K562 (cell line): ENCODE measurements around the gene WIPF2. TPM values are rescaled to one million over a fixed set of nuclear protein-coding genes. Genes with fewer than 3 reads are reported as not detected.

Experiments
- ATAC-seq: fragments of 200-7000 bp; cut with Tn5 transposase; 3 replicates; pipeline ENCODE4 v1.9.1; 2020; ENCODE audit warnings: moderate library complexity
- BruUV-seq: library from RNA; stranded (reverse); fragments of 400-500 nt; replicated peaks from 2 replicates; lab custom pipeline; 2021; lab: Mats Ljungman, UMichigan
- CTCF ChIA-PET: fragments of 300-600 bp; formaldehyde crosslinking; extraction: SDS; loops from one replicate; lab custom pipeline; 2021; ENCODE audit warnings: low intra/inter-chr PET ratio; lab: Yijun Ruan, JAX
- POLR2A ChIA-PET: fragments of 300-600, 350-650 bp; sonication (Branson Sonifier 250); formaldehyde crosslinking; extraction: SDS; loops from one replicate; lab custom pipeline; 2021; ENCODE audit warnings: antibody characterized with exemption, inconsistent platforms; lab: Yijun Ruan, JAX
- DNase-seq, 4 experiments: peaks; one replicate each; pipeline versions ENCODE4 v3.0.0 to v3.0.0-alpha.2; 2011 to 2018; ENCODE audit warnings: low spot score in 3 of 4, mixed read lengths in 3 of 4; ENCODE audit errors: extremely low read depth in 1 of 4
- FAIRE-seq: peaks from 2 replicates; lab custom pipeline; 2011; peaks lifted over from hg19 to GRCh38; lab: Jason Lieb, UNC
- H2AFZ ChIP-seq: 2 replicates; pipeline ENCODE4 v1.6.0; 2011; ENCODE audit warnings: low read depth, low read length, control low read depth, inconsistent platforms
- H3K27ac ChIP-seq: fragments of 200-600 bp; 3 replicates; pipeline ENCODE4 v1.8.0; 2011; ENCODE audit warnings: low read depth, mild to moderate bottlenecking, control low read depth, inconsistent platforms, low read length, moderate library complexity, mixed read lengths; ENCODE audit errors: extremely low read depth
- H3K27me3 ChIP-seq, 2 experiments: fragments of 300-600 bp in 1 of 2; 2 replicates in 1 of 2; 3 replicates in 1 of 2; pipeline versions ENCODE4 v1.6.0 to v1.8.0; 2011; ENCODE audit warnings: inconsistent platforms in 2 of 2, low read length in 2 of 2, mild to moderate bottlenecking in 1 of 2, mixed read lengths in 1 of 2, moderate library complexity in 1 of 2; ENCODE audit not compliant: control insufficient read depth in 2 of 2, insufficient read depth in 2 of 2
- H3K36me3 ChIP-seq: fragments of 300-600 bp; 3 replicates; pipeline ENCODE4 v1.8.0; 2011; ENCODE audit warnings: mild to moderate bottlenecking, low read length, inconsistent platforms; ENCODE audit not compliant: control insufficient read depth, insufficient read depth
- H3K4me1 ChIP-seq, 2 experiments: fragments of 200-600 bp in 1 of 2; replicated peaks in 1 of 2; 2 replicates in 1 of 2; 3 replicates in 1 of 2; pipeline versions ENCODE4 v1.5.1 to v1.8.0; 2011; ENCODE audit warnings: inconsistent platforms in 2 of 2, low read length in 2 of 2, mild to moderate bottlenecking in 1 of 2, mixed read lengths in 1 of 2, moderate library complexity in 1 of 2; ENCODE audit not compliant: control insufficient read depth in 2 of 2, insufficient read depth in 2 of 2
- H3K4me2 ChIP-seq: 2 replicates; pipeline ENCODE4 v1.6.1; 2011; ENCODE audit warnings: low read length, control low read depth, inconsistent platforms, mixed read lengths; ENCODE audit not compliant: insufficient read depth
- H3K4me3 ChIP-seq: fragments of 200-600 bp; sonication (generic), shearing (Covaris generic); 2 replicates; pipeline ENCODE4 v1.5.1; 2016; ENCODE audit warnings: control low read depth, inconsistent platforms
- H3K79me2 ChIP-seq: fragments of 200-600 bp; 3 replicates; pipeline ENCODE4 v1.8.0; 2011; ENCODE audit warnings: low read length, inconsistent platforms; ENCODE audit not compliant: control insufficient read depth, insufficient read depth
- H3K9ac ChIP-seq, 2 experiments: 2 replicates each; pipeline versions ENCODE4 v1.6.0 to v1.6.1; 2011; ENCODE audit warnings: low read depth in 2 of 2, low read length in 2 of 2, control low read depth in 1 of 2, inconsistent platforms in 1 of 2, mild to moderate bottlenecking in 1 of 2, mixed read lengths in 1 of 2; ENCODE audit not compliant: insufficient read depth in 1 of 2
- H3K9me1 ChIP-seq: one replicate; pipeline ENCODE4 v1.6.0; 2011; ENCODE audit warnings: inconsistent platforms, mild to moderate bottlenecking, low read length, moderate library complexity; ENCODE audit not compliant: control insufficient read depth, insufficient read depth
- H3K9me3 ChIP-seq: replicated peaks from 2 replicates; pipeline ENCODE4 v1.5.1; 2011; ENCODE audit warnings: low read depth, low read length, inconsistent platforms; ENCODE audit not compliant: control insufficient read depth, insufficient read depth
- H4K20me1 ChIP-seq: replicated peaks from 2 replicates; pipeline ENCODE4 v1.6.1; 2011; ENCODE audit warnings: low read length, inconsistent platforms, mixed read lengths; ENCODE audit not compliant: control insufficient read depth, insufficient read depth
- EHMT2 ChIP-seq: fragments of 450-650 bp; IDR thresholded peaks from 2 replicates; pipeline ENCODE4 v1.6.1; 2018; ENCODE audit warnings: antibody characterized with exemption
- FOSL1 ChIP-seq: fragments of 200-800 bp; sonication (Bioruptor generic); conservative IDR thresholded peaks from 2 replicates; pipeline ENCODE4 v1.6.1; 2016; ENCODE audit warnings: missing genetic modification characterization, missing compliant biosample characterization
- ZKSCAN1 ChIP-seq: fragments of 150-350 bp; IDR thresholded peaks from 2 replicates; pipeline ENCODE4 v1.6.1; 2016; ENCODE audit warnings: low read depth, low read length
- WGBS: fragments of 100-300 bp; shearing (Covaris generic); methylation state at CpG from one replicate; pipeline ENCODE4 v1.1.6; 2016; ENCODE audit warnings: low coverage, mixed read lengths; ENCODE audit not compliant: insufficient coverage; ENCODE audit errors: missing lambda C conversion rate; 5-methylcytosine and 5-hydroxymethylcytosine counted together
- in situ Hi-C: fragments of 300-500 bp; cut with MboI; formaldehyde crosslinking; loops from 4 replicates; pipeline ENCODE4 v1.15.0; 2018; ENCODE audit warnings: inconsistent platforms, mixed read lengths
- intact Hi-C: fragments of 100-400 bp; cut with micrococcal nuclease; formaldehyde crosslinking; loops from 2 replicates; pipeline ENCODE4 v1.14.2; 2022
- polyA plus RNA-seq, 8 experiments: library from polyadenylated mRNA; depleted of rRNA in 4 of 8; stranded (reverse) in 5 of 8; unstranded in 3 of 8; fragments of >200 nt; fragmentation: Nextera tagmentation in 2 of 8; fragmentation: Illumina TruSeq in 1 of 8; extraction: Ambion mirVana in 2 of 8; extraction: Trizol in 1 of 8; gene quantifications; 2 replicates each; pipeline versions ENCODE4 v1.2.1 to v1.2.3, GENCODE V29; 2011 to 2014; ENCODE audit warnings: inconsistent platforms in 1 of 8, missing spikeins in 1 of 8
- total RNA-seq, 7 experiments: library from RNA; depleted of rRNA in 6 of 7; stranded (reverse); fragments of >200 nt in 6 of 7; fragmentation: Illumina TruSeq in 2 of 7; extraction: Trizol in 2 of 7; gene quantifications; 2 replicates each; pipeline versions ENCODE4 v1.2.1 to v1.2.3, GENCODE V29; 2011 to 2021; ENCODE audit warnings: low replicate concordance in 1 of 7
- TF ChIP-seq, protein P1 (sequence below): fragments of 250-450 bp; sonication (Bioruptor Pico); IDR thresholded peaks from 2 replicates; pipeline ENCODE4 v1.4.0; 2020; ENCODE audit warnings: mild to moderate bottlenecking
- TF ChIP-seq, protein P2 (sequence below): fragments of 450-650 bp; formaldehyde crosslinking; IDR thresholded peaks from 2 replicates; pipeline ENCODE4 v1.4.0; 2020; ENCODE audit warnings: mild to moderate bottlenecking

Gene WIPF2
- total and polyA plus RNA-seq, 9 of the 15 experiments (the other 6 are each of a cell fraction or from before 2014, with no cell fraction given) = 3.6 to 15.0 (median 5.3) TPM

DNA sequence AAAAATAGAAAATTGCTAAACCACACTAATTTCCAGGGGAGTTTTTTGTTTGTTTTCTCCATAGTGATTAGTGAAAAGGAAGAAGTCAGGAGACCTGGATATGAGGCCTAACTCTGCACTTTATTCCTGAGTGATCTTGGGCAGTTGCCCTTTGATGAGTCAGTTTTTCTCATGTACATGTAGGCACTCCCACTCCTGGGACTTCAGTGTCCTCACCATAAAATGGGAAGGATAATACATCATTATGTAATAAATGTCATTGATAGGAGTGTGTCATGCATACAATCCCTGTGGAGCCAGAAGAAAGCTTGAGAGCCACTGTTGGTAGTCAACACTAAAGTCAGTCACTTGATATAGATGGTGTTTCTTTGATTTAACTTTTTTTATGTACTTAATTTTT, 32.5 kb downstream of the WIPF2 start (continued):
- TF ChIP-seq FOSL1 (tag) = peak; percentile 91

DNA sequence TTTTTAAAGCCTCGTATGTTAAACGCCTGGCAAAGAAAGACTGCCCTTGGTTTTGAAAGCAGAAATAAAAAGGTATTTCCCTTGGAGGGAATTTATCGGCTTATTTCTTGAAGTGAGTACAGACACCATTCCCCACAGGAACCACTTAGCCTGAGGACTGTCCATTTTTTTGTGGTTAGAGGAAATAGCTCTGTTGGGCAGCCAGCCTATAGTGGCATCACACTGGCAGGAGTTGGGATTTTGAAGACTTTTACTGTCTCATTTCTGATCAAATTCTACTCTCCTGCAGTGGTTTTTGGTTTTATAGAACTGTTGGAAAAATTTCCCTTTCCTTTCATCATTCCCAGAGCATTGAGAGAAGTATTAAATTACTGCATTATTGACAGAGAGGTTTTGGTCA, 34.5 kb downstream of the WIPF2 start:
- H3K9me1 ChIP-seq = no peaks in the 10 kb centered on the region
- no peak overlapping the region for H3K9ac ChIP-seq
- FAIRE-seq = no peak
- no peak overlapping the region for H3K4me2 ChIP-seq
- in situ Hi-C loops = no loop called here
- CTCF ChIA-PET = no interaction called here
- peaks cover 26% of the 10 kb centered on the region for H3K79me2 ChIP-seq
- BruUV-seq = no TSS peak
- TF ChIP-seq, protein P1, sequence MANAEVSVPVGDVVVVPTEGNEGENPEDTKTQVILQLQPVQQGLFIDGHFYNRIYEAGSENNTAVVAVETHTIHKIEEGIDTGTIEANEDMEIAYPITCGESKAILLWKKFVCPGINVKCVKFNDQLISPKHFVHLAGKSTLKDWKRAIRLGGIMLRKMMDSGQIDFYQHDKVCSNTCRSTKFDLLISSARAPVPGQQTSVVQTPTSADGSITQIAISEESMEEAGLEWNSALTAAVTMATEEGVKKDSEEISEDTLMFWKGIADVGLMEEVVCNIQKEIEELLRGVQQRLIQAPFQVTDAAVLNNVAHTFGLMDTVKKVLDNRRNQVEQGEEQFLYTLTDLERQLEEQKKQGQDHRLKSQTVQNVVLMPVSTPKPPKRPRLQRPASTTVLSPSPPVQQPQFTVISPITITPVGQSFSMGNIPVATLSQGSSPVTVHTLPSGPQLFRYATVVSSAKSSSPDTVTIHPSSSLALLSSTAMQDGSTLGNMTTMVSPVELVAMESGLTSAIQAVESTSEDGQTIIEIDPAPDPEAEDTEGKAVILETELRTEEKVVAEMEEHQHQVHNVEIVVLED (CRISPR knock-in tag) = no peak
- TF ChIP-seq, protein P2, sequence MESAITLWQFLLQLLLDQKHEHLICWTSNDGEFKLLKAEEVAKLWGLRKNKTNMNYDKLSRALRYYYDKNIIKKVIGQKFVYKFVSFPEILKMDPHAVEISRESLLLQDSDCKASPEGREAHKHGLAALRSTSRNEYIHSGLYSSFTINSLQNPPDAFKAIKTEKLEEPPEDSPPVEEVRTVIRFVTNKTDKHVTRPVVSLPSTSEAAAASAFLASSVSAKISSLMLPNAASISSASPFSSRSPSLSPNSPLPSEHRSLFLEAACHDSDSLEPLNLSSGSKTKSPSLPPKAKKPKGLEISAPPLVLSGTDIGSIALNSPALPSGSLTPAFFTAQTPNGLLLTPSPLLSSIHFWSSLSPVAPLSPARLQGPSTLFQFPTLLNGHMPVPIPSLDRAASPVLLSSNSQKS = no peak
- TF ChIP-seq EHMT2 (no peak), ZKSCAN1 (no peak)
- H3K4me3 ChIP-seq = no peak overlapping the region
- no peak overlapping the region for H2AFZ ChIP-seq
- DNase-seq = no peak
- H3K4me1 ChIP-seq = peaks cover 4 to 7% of the 10 kb centered on the region in 2 experiments; a peak in 2 of 5 replicates
- ATAC-seq = no peak
- no peaks in the 10 kb centered on the region for H4K20me1 ChIP-seq
- WGBS = 90% methylated on average over 3 of the region's 3 CpGs
- H3K36me3 ChIP-seq = peaks cover 19% of the 10 kb centered on the region; the same call in 2 of the 3 replicates
- POLR2A ChIA-PET = interaction anchor here (0.8 to 1.5 kb wide), 3 partner anchors 28 to 113 kb away, joined by 3 to 4 read pairs (median 4); partner anchors contain the start of gene CASC3
- H3K9me3 ChIP-seq = no peaks in the 10 kb centered on the region
- intact Hi-C loops = no loop called here
- no peaks in the 10 kb centered on the region for H3K27me3 ChIP-seq
- H3K27ac ChIP-seq = no peak overlapping the region
